Measurements from ENCODE around the gene PACS2. TPM values are rescaled to one million over a fixed set of nuclear protein-coding genes. Genes with fewer than 3 reads are reported as not detected.
"Not testable (repeated sequence)": the region's sequence is repeated elsewhere in the genome, so short reads cannot be mapped to it uniquely, and the experiment has no call there.

The PACS2 gene
- total RNA-seq, 4 donors from 2014 or later: 61.5 to 91.1 (median 74.7) TPM

- peaks cover 0 to 30% (median 2%) of the 10 kb centered on the region in 3 donors for H3K4me1 ChIP-seq
- no peak for ATAC-seq
- H3K9me3 ChIP-seq: no peaks in the 10 kb centered on the region
- H3K27me3 ChIP-seq: no peaks in the 10 kb centered on the region
- 65 to 79% methylated on average over 5 to 11 of the region's 24 CpGs for WGBS, 2 donors (ENCODE audit: low coverage in 1 of 2)
- no peak overlapping the region for H3K27ac ChIP-seq
- no peak for TF ChIP-seq EP300 (IDR thresholded peaks at IDR 0.05)
- no peak for TF ChIP-seq POLR2A (IDR thresholded peaks at IDR 0.05)
- no peak for TF ChIP-seq CTCF (IDR thresholded peaks at IDR 0.05)
- TF ChIP-seq POLR2AphosphoS5 (IDR thresholded peaks at IDR 0.05): no peak
- no peak overlapping the region for H3K4me3 ChIP-seq
- peaks cover 0 to 31% of the 10 kb centered on the region in 2 donors for H3K36me3 ChIP-seq
These were observed 27.1 kb upstream of the PACS2 start for GRCh38 chr14:105287249-105288102.

- not testable (repeated sequence) for H3K4me3 ChIP-seq, H3K27me3 ChIP-seq, ATAC-seq, H3K27ac ChIP-seq, H3K9me3 ChIP-seq
- 60 to 73% methylated on average over 1 to 5 of the region's 6 CpGs for WGBS, 2 donors (ENCODE audit: low coverage in 1 of 2)
- H3K36me3 ChIP-seq: peaks cover 0 to 21% of the 10 kb centered on the region in 2 donors
- peaks cover 0 to 44% (median 11%) of the 10 kb centered on the region in 3 donors for H3K4me1 ChIP-seq
These were observed 25.6 kb upstream of the PACS2 start for GRCh38 chr14:105288936-105289335.

GRCh38 chr14:105290621-105291346 lies 23.8 kb upstream of the PACS2 start:
- no peak for ATAC-seq
- TF ChIP-seq POLR2A (IDR thresholded peaks at IDR 0.05) (no peak), EP300 (IDR thresholded peaks at IDR 0.05) (no peak), POLR2AphosphoS5 (IDR thresholded peaks at IDR 0.05) (no peak), CTCF (IDR thresholded peaks at IDR 0.05) (no peak)
- Histone ChIP-seq H3K9me3 (no peaks in the 10 kb centered on the region), H3K4me1 (peaks cover 0 to 48% (median 18%) of the 10 kb centered on the region in 3 donors), H3K4me3 (no peak overlapping the region), H3K27ac (no peak overlapping the region), H3K36me3 (peaks cover 0 to 4% of the 10 kb centered on the region in 2 donors), H3K27me3 (no peaks in the 10 kb centered on the region)
- WGBS, 2 donors (ENCODE audit: low coverage in 1 of 2): 74 to 79% methylated on average over 3 to 5 of the region's 13 CpGs

GRCh38 chr14:105292826-105293711 lies 21.5 kb upstream of the PACS2 start:
- H3K4me3 ChIP-seq: no peak overlapping the region
- TF ChIP-seq CTCF (IDR thresholded peaks at IDR 0.05): no peak
- TF ChIP-seq POLR2AphosphoS5 (IDR thresholded peaks at IDR 0.05): no peak
- no peak for TF ChIP-seq POLR2A (IDR thresholded peaks at IDR 0.05)
- no peak for TF ChIP-seq EP300 (IDR thresholded peaks at IDR 0.05)
- 43 to 94% methylated on average over 3 to 6 of the region's 26 CpGs for WGBS, 2 donors (ENCODE audit: low coverage in 1 of 2)

GRCh38 chr14:105294142-105294597 lies 20.4 kb upstream of the PACS2 start:
- Histone ChIP-seq H3K27ac (peak overlapping the region in 1 of 4 donors; percentile 29), H3K4me3 (no peak overlapping the region)

More at GRCh38 chr14:105292826-105293711, 21.5 kb upstream of the PACS2 start:
- H3K27ac ChIP-seq: peak overlapping the region in 1 of 4 donors; percentile 9
- peak; percentile 31 for ATAC-seq
- peaks cover 0 to 50% (median 18%) of the 10 kb centered on the region in 3 donors for H3K4me1 ChIP-seq
- H3K36me3 ChIP-seq: no peaks in the 10 kb centered on the region
- no peaks in the 10 kb centered on the region for H3K9me3 ChIP-seq
- H3K27me3 ChIP-seq: no peaks in the 10 kb centered on the region

GRCh38 chr14:105297311-105297710 lies 17.2 kb upstream of the PACS2 start:
- 91 to 93% methylated on average over 6 to 11 of the region's 11 CpGs for WGBS, 2 donors (ENCODE audit: low coverage in 1 of 2)
- not testable (repeated sequence) for ATAC-seq, H3K9me3 ChIP-seq, H3K4me3 ChIP-seq, H3K27ac ChIP-seq, H3K27me3 ChIP-seq, H3K36me3 ChIP-seq
- H3K4me1 ChIP-seq: peaks cover 0 to 56% (median 33%) of the 10 kb centered on the region in 3 donors

More at GRCh38 chr14:105294142-105294597, 20.4 kb upstream of the PACS2 start:
- H3K36me3 ChIP-seq: no peaks in the 10 kb centered on the region
- no peaks in the 10 kb centered on the region for H3K27me3 ChIP-seq
- TF ChIP-seq EP300 (IDR thresholded peaks at IDR 0.05): no peak
- TF ChIP-seq POLR2A (IDR thresholded peaks at IDR 0.05): no peak
- no peak for TF ChIP-seq POLR2AphosphoS5 (IDR thresholded peaks at IDR 0.05)
- no peak for TF ChIP-seq CTCF (IDR thresholded peaks at IDR 0.05)
- H3K9me3 ChIP-seq: no peaks in the 10 kb centered on the region
- H3K4me1 ChIP-seq: peaks cover 0 to 61% (median 25%) of the 10 kb centered on the region in 3 donors
- ATAC-seq: peak; percentile 60
- no CpG with 5 or more reads among the region's 15 CpGs for WGBS, 2 donors (ENCODE audit: low coverage in 1 of 2)
